H1 (cell line): ENCODE results near the gene KCNN1.

Source experiments
- BACH1 ChIP-seq: IDR thresholded peaks from 2 replicates; pipeline ENCODE4 v1.6.1; 2012; ENCODE audit warnings: low read length, improper control_type of control experiment
- EP300 ChIP-seq, 2 experiments: IDR thresholded peaks; 1 replicate in 1 of 2; 2 replicates in 1 of 2; pipeline ENCODE4 v1.6.1; 2011 to 2012; ENCODE audit warnings: low read depth in 2 of 2, low read length in 2 of 2, mild to moderate bottlenecking in 2 of 2, borderline replicate concordance in 1 of 2, inconsistent platforms in 1 of 2, moderate library complexity in 1 of 2
- EZH2 ChIP-seq: fragments of 200-600 bp; sonication (generic); IDR thresholded peaks from 2 replicates; pipeline ENCODE4 v1.7.1; 2012; ENCODE audit warnings: low read depth, mild to moderate bottlenecking, moderate library complexity, low read length, inconsistent platforms; ENCODE audit not compliant: severe bottlenecking
- GABPA ChIP-seq: IDR thresholded peaks from 2 replicates; pipeline ENCODE4 v1.6.1; 2011; ENCODE audit warnings: mild to moderate bottlenecking, low read length, moderate library complexity, borderline replicate concordance; ENCODE audit not compliant: insufficient read depth
- JUND ChIP-seq: IDR thresholded peaks from 2 replicates; pipeline ENCODE4 v1.6.1; 2011; ENCODE audit warnings: mild to moderate bottlenecking, improper control_type of control experiment, low read length
- KDM5A ChIP-seq: fragments of 200-600 bp; IDR thresholded peaks from 2 replicates; pipeline ENCODE4 v1.7.1; 2012; ENCODE audit warnings: mild to moderate bottlenecking, low read length, inconsistent platforms, mixed read lengths
- POLR2AphosphoS5 ChIP-seq: IDR thresholded peaks from 2 replicates; pipeline ENCODE4 v1.6.1; 2011; ENCODE audit warnings: low read depth, low read length
- RFX5 ChIP-seq: IDR thresholded peaks from 2 replicates; pipeline ENCODE4 v1.6.1; 2011; ENCODE audit warnings: low read depth, low read length, improper control_type of control experiment, borderline replicate concordance
- SAP30 ChIP-seq: fragments of 300-600 bp; sonication (generic); IDR thresholded peaks from 2 replicates; pipeline ENCODE4 v1.7.1; 2012; ENCODE audit warnings: low read length, moderate library complexity, mild to moderate bottlenecking, inconsistent platforms; ENCODE audit not compliant: insufficient read depth, insufficient replicate concordance
- SRF ChIP-seq: IDR thresholded peaks from 2 replicates; pipeline ENCODE4 v1.6.1; 2011; ENCODE audit warnings: mild to moderate bottlenecking, low read depth, low read length, moderate library complexity
- YY1 ChIP-seq: IDR thresholded peaks from 2 replicates; pipeline ENCODE4 v1.6.1; 2011; ENCODE audit warnings: low read depth, mild to moderate bottlenecking, low read length
- TF ChIP-seq, protein P1 (sequence below): IDR thresholded peaks from 2 replicates; pipeline ENCODE4 v1.6.1; 2012; ENCODE audit warnings: inconsistent platforms
- TF ChIP-seq, protein P2 (sequence below): IDR thresholded peaks from 2 replicates; pipeline ENCODE4 v1.6.1; 2011; ENCODE audit warnings: low read length, improper control_type of control experiment
- TF ChIP-seq, protein P3 (sequence below), 3 experiments: IDR thresholded peaks; 1 replicate in 2 of 3; 2 replicates in 1 of 3; pipeline versions ENCODE4 v1.5.1 to v1.6.1; 2011; ENCODE audit warnings: low read length in 3 of 3, mild to moderate bottlenecking in 3 of 3, inconsistent platforms in 2 of 3, low read depth in 1 of 3, moderate library complexity in 1 of 3; ENCODE audit not compliant: insufficient read depth in 1 of 3; ENCODE audit errors: control extremely low read depth in 1 of 3

DNA sequence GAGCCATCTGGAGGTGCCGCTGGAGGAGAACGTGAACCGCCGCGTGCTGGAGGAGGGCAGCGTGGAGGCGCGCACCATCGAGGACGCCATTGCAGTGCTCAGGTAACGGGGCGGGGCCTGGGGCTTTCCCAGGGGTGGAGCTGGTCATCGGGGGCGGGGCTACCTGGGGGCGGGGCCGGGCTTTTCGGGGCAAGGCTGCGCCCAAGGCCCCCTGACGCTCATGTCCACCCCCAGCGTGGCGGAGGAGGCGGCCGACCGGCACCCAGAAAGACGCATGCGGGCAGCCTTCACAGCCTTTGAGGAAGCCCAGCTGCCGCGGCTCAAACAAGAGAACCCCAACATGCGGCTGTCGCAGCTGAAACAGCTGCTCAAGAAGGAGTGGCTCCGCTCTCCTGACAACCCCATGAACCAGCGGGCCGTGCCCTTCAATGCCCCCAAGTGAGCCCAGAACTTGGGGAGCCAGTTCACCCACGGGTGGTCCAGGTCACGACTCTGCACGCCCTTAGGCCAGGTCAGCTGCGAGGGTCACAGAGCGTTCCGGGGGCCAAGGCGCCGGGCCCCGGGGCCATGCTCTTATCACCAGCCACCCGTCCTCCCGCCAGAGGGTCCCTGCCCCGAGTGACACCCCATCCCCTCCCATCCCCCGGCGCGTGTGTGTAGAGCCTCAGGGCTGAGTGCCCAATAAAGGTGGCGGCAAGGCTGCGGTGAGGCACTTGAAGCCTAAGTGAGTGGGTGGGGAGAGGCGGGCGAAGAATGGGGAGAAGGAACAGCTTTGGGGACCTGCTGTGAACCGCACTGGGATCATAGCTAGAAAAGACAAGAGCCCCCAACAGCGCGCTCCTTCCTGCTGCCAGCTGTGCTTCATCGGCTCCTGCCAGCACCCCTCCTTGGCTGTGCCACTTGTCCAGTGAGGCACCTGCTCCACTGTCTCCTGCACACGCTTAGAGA lies 23.4 kb upstream of the KCNN1 start:
- TF ChIP-seq EP300 (IDR thresholded peaks at IDR 0.05; ENCODE audit: borderline replicate concordance in 1 of 2, low read depth in 2 of 2, low read length in 2 of 2) (no peak), JUND (no peak), GABPA (no peak), YY1 (peak; percentile 66; the same call in 1 of the 2 replicates), KDM5A (no peak), SAP30 (no peak), SRF (no peak), RFX5 (no peak), POLR2AphosphoS5 (peak; percentile 80; the same call in 1 of the 2 replicates), EZH2 (no peak), BACH1 (no peak)
- TF ChIP-seq, protein P1, sequence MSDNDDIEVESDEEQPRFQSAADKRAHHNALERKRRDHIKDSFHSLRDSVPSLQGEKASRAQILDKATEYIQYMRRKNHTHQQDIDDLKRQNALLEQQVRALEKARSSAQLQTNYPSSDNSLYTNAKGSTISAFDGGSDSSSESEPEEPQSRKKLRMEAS = peak; percentile 85
- TF ChIP-seq, protein P2, sequence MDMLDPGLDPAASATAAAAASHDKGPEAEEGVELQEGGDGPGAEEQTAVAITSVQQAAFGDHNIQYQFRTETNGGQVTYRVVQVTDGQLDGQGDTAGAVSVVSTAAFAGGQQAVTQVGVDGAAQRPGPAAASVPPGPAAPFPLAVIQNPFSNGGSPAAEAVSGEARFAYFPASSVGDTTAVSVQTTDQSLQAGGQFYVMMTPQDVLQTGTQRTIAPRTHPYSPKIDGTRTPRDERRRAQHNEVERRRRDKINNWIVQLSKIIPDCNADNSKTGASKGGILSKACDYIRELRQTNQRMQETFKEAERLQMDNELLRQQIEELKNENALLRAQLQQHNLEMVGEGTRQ = no peak
- TF ChIP-seq, protein P3, sequence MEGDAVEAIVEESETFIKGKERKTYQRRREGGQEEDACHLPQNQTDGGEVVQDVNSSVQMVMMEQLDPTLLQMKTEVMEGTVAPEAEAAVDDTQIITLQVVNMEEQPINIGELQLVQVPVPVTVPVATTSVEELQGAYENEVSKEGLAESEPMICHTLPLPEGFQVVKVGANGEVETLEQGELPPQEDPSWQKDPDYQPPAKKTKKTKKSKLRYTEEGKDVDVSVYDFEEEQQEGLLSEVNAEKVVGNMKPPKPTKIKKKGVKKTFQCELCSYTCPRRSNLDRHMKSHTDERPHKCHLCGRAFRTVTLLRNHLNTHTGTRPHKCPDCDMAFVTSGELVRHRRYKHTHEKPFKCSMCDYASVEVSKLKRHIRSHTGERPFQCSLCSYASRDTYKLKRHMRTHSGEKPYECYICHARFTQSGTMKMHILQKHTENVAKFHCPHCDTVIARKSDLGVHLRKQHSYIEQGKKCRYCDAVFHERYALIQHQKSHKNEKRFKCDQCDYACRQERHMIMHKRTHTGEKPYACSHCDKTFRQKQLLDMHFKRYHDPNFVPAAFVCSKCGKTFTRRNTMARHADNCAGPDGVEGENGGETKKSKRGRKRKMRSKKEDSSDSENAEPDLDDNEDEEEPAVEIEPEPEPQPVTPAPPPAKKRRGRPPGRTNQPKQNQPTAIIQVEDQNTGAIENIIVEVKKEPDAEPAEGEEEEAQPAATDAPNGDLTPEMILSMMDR (IDR thresholded peaks at IDR 0.05; ENCODE audit: control extremely low read depth in 1 of 3, insufficient read depth in 1 of 3, low read depth in 1 of 3, low read length in 3 of 3) = no peak
